ENCODE measurements around the gene GSTT4.

DNA sequence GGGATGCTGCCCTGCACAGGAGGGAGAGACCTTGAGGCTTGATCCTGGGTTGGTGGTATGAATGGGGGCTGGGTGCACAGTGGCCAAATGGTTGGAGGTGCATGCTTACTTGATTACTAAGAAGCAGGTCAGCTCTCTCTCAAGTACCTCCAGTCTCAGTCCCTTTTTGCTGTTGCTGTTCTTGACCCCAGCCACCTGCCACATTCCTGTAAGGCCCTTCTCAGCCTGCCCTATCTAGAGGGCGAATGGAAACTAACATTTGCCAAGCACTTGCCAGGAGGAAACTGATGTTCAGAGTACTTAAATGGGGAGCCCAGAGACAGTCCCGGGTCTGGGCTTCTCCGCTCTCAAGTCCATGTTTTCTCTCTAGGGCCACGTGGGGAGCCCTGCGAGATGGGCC, 45.8 kb upstream of the GSTT4 start:
- TF ChIP-seq, protein P1, sequence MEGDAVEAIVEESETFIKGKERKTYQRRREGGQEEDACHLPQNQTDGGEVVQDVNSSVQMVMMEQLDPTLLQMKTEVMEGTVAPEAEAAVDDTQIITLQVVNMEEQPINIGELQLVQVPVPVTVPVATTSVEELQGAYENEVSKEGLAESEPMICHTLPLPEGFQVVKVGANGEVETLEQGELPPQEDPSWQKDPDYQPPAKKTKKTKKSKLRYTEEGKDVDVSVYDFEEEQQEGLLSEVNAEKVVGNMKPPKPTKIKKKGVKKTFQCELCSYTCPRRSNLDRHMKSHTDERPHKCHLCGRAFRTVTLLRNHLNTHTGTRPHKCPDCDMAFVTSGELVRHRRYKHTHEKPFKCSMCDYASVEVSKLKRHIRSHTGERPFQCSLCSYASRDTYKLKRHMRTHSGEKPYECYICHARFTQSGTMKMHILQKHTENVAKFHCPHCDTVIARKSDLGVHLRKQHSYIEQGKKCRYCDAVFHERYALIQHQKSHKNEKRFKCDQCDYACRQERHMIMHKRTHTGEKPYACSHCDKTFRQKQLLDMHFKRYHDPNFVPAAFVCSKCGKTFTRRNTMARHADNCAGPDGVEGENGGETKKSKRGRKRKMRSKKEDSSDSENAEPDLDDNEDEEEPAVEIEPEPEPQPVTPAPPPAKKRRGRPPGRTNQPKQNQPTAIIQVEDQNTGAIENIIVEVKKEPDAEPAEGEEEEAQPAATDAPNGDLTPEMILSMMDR (IDR thresholded peaks at IDR 0.05; ENCODE audit: low read depth, low read length, poor library complexity, severe bottlenecking) = no peak
- TF ChIP-seq EZH2phosphoT487 (IDR thresholded peaks at IDR 0.05; ENCODE audit: borderline replicate concordance, low read length) = no peak
